ENCODE measurements around the gene CDH4.

Gene CDH4

GRCh38 chr20:61575151-61575937, 323.3 kb downstream of the CDH4 start (continued):
- TF ChIP-seq GLIS1 (tag by site-specific recombination; IDR thresholded peaks at IDR 0.05) (peak; percentile 81), KLF7 (tag by site-specific recombination; IDR thresholded peaks at IDR 0.05; ENCODE audit: borderline replicate concordance) (0 out of 2 replicates have a peak, but pooled peaks have one; percentile 38), ZIC2 (tag by site-specific recombination; IDR thresholded peaks at IDR 0.05) (peak; percentile 87), ZNF549 (tag by site-specific recombination; IDR thresholded peaks at IDR 0.05) (no peak), KLF16 (tag by site-specific recombination; IDR thresholded peaks at IDR 0.05) (peak; percentile 75; the same call in 1 of the 2 replicates), PRDM1 (tag by site-specific recombination; IDR thresholded peaks at IDR 0.05) (no peak), ZNF211 (tag by site-specific recombination; IDR thresholded peaks at IDR 0.05; ENCODE audit: low read depth) (no peak), ZNF157 (tag by site-specific recombination; IDR thresholded peaks at IDR 0.05) (no peak), KLF17 (tag by site-specific recombination; IDR thresholded peaks at IDR 0.05) (peak; percentile 56; the same call in 1 of the 2 replicates), OSR2 (tag by site-specific recombination; IDR thresholded peaks at IDR 0.05) (peak; percentile 51; the same call in 1 of the 2 replicates), ZNF423 (tag by site-specific recombination; IDR thresholded peaks at IDR 0.05) (peak; percentile 66), MZF1 (tag by site-specific recombination; IDR thresholded peaks at IDR 0.05; ENCODE audit: borderline replicate concordance) (no peak), ZNF302 (tag by site-specific recombination; IDR thresholded peaks at IDR 0.05; ENCODE audit: low read depth) (no peak), ZNF37A (tag by site-specific recombination; IDR thresholded peaks at IDR 0.05) (no peak), ZNF560 (tag by site-specific recombination; IDR thresholded peaks at IDR 0.05; ENCODE audit: borderline replicate concordance) (no peak), ZNF837 (tag by site-specific recombination; IDR thresholded peaks at IDR 0.05) (no peak), ZNF548 (tag by site-specific recombination; IDR thresholded peaks at IDR 0.05) (no peak), ZBTB17 (tag by site-specific recombination; IDR thresholded peaks at IDR 0.05) (no peak), RBAK (tag by site-specific recombination; IDR thresholded peaks at IDR 0.05) (no peak), PRDM6 (tag by site-specific recombination; IDR thresholded peaks at IDR 0.05) (peak; percentile 70), KLF9 (tag by site-specific recombination; IDR thresholded peaks at IDR 0.05; ENCODE audit: low read depth) (peak; percentile 75), FEZF1 (tag by site-specific recombination; IDR thresholded peaks at IDR 0.05) (peak; percentile 63), ZNF621 (tag by site-specific recombination; IDR thresholded peaks at IDR 0.05) (no peak), HOXA7 (CRISPR knock-in tag; IDR thresholded peaks at IDR 0.05; ENCODE audit: borderline replicate concordance) (no peak), ZNF571 (tag by site-specific recombination; IDR thresholded peaks at IDR 0.05) (no peak)

- TF ChIP-seq ZBTB17 (tag by site-specific recombination; IDR thresholded peaks at IDR 0.05) (peak; percentile 79), ZNF544 (tag by site-specific recombination; IDR thresholded peaks at IDR 0.05) (no peak)
- H3K4me1 ChIP-seq (ENCODE audit: control insufficient read depth, insufficient read depth, low read length), result no peaks in the 10 kb centered on the region
- ChIA-PET POLR2A (no interaction called here), CTCF (no interaction called here)
- no peaks in the 10 kb centered on the region for H3K9me3 ChIP-seq (ENCODE audit: control insufficient read depth, insufficient read depth, low read depth, low read length)
- no peak overlapping the region for H3K27ac ChIP-seq (ENCODE audit: extremely low read depth, low read depth, low read length)
- H3K36me3 ChIP-seq (ENCODE audit: control insufficient read depth in 2 of 2, insufficient read depth in 1 of 2, low read length in 2 of 2), result no peaks in the 10 kb centered on the region
- H3K4me3 ChIP-seq (ENCODE audit: low read depth, low read length), result no peak overlapping the region
Observed at GRCh38 chr20:61576372-61576771, 324.3 kb downstream of the CDH4 start.
